ENCODE data around the gene ATP2B3. TPM values are rescaled to one million over a fixed set of nuclear protein-coding genes. Genes with fewer than 3 reads are reported as not detected.

ATP2B3 gene
- polyA plus RNA-seq, 2 donors = not detected

DNA sequence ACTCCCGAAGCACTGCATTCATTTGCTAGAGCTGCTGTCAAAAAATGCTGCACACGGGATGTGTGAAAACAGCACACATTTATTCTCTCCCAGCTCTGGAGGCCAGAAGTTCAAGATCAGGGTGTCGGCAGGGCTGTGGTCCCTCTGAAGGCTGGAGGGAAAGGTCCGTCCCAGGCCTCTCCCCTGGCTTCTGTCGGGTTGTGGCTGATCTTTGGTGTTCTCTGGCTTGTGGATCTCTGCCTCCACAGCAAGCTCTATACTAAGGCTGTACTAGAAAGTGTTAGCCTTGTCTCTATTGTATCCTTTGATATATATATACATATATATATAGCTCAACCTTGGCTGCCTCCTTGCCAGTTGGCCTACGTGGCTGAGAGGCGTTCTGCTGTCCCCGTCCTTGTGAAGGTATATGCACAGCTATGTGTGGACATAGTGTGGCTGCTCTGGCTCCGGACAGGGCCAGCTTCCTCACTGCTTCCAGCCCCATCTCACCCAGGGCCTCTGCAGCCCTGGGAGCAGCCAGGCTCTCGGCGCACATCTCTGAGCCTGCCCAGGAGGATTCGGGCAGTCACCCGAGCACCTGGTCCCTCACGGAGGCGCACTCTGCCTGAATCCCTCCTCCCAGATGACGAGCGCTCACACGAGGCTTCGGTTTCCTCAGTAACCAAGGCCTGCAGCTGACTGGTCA, 114.6 kb downstream of the ATP2B3 start:
- H3K4me3 ChIP-seq (ENCODE audit: low read depth in 1 of 2, low read length in 2 of 2) = no peak overlapping the region
- H3K36me3 ChIP-seq (ENCODE audit: control insufficient read depth in 2 of 2, insufficient read depth in 2 of 2, low read length in 1 of 2) = no peaks in the 10 kb centered on the region
- WGBS, 2 donors = 87 to 95% methylated on average over 19 of the region's 19 CpGs
- no peaks in the 10 kb centered on the region for H3K4me1 ChIP-seq (ENCODE audit: control insufficient read depth in 2 of 2, insufficient read depth in 2 of 2, low read length in 1 of 2)
- H3K27ac ChIP-seq (ENCODE audit: low read depth in 2 of 2, low read length in 1 of 2) = no peak overlapping the region
- H3K9me3 ChIP-seq (ENCODE audit: control insufficient read depth in 2 of 2, insufficient read depth in 1 of 2, low read depth in 1 of 2, low read length in 1 of 2) = no peaks in the 10 kb centered on the region
- no peaks in the 10 kb centered on the region for H3K27me3 ChIP-seq (ENCODE audit: control insufficient read depth in 1 of 2, insufficient read depth in 2 of 2, low read length in 2 of 2)

Other genes starting within 250 kb of the ATP2B3 start
- gene PNMA6F, start 195.9 kb upstream of the ATP2B3 start, polyA plus RNA-seq = not detected
- gene ZNF275, start 183.5 kb upstream of the ATP2B3 start, polyA plus RNA-seq = 1 to 10 TPM in 1 of 2 donors, under 1 TPM in 1; 0.71 to 1.6 TPM
- gene PNMA6E, start 116.3 kb upstream of the ATP2B3 start, polyA plus RNA-seq = not detected
- under 1 TPM; 0.04 to 0.05 TPM for gene ZFP92, start 106.2 kb upstream of the ATP2B3 start, polyA plus RNA-seq
- 1 to 10 TPM; 1.9 to 2.8 TPM for gene TREX2, start 71.6 kb upstream of the ATP2B3 start, polyA plus RNA-seq
- gene HAUS7, start 47.1 kb upstream of the ATP2B3 start, polyA plus RNA-seq = 10 to 100 TPM; 14.7 to 27.1 TPM
- gene BGN, start 22.7 kb upstream of the ATP2B3 start, polyA plus RNA-seq = 10 to 100 TPM; 11.6 to 13.4 TPM
- 10 to 100 TPM; 20.1 to 24.7 TPM for gene CCNQ, start 81.5 kb downstream of the ATP2B3 start, polyA plus RNA-seq
- gene DUSP9, start 129.6 kb downstream of the ATP2B3 start, polyA plus RNA-seq = under 1 TPM; 0.18 to 0.46 TPM
- gene PNCK, start 156.2 kb downstream of the ATP2B3 start, polyA plus RNA-seq = 1 to 10 TPM; 5.0 to 6.4 TPM
- gene SLC6A8, start 170.3 kb downstream of the ATP2B3 start, polyA plus RNA-seq = 10 to 100 TPM; 33.0 to 41.4 TPM
- 100 to 1,000 TPM in 1 of 2 donors, 10 to 100 TPM in 1; 98.8 to 185 TPM for gene BCAP31, start 206.7 kb downstream of the ATP2B3 start, polyA plus RNA-seq
- 1 to 10 TPM; 1.8 to 2.9 TPM for gene ABCD1, start 207.2 kb downstream of the ATP2B3 start, polyA plus RNA-seq
- gene PLXNB3, start 246.6 kb downstream of the ATP2B3 start, polyA plus RNA-seq = 10 to 100 TPM in 1 of 2 donors, 1 to 10 TPM in 1; 5.1 to 12.4 TPM

Data from esophagus (tissue), 2 donors.